Breast epithelium (tissue), 3 donors: ENCODE measurements around the gene SLC10A2.

Experiments used
- CTCF ChIP-seq, 3 donors: fragments of 450-650 bp; IDR thresholded peaks; one replicate each; pipeline ENCODE4 v1.5.1; 2016 to 2017; ENCODE audit warnings: antibody characterized with exemption in 3 of 3, mild to moderate bottlenecking in 3 of 3, moderate library complexity in 3 of 3
- POLR2A ChIP-seq: fragments of 450-650 bp; IDR thresholded peaks from one replicate; pipeline ENCODE4 v1.6.1; 2016; ENCODE audit warnings: antibody characterized with exemption, mild to moderate bottlenecking, moderate library complexity

GRCh38 chr13:103087275-103087674, 21.1 kb upstream of the SLC10A2 start:
- TF ChIP-seq CTCF (IDR thresholded peaks at IDR 0.05) (no peak), POLR2A (no peak)
